Activated CD4-positive, alpha-beta T cell treated with anti-CD3 and anti-CD28 coated beads, Interleukin-2, amount 50 U/mL, for 48 hours (primary cell): ENCODE results near the gene TERB1.

Experiments
- DNase-seq, 2 experiments: peaks; one replicate each; pipeline ENCODE4 v3.0.0-alpha.2; 2020

The TERB1 gene, protein sequence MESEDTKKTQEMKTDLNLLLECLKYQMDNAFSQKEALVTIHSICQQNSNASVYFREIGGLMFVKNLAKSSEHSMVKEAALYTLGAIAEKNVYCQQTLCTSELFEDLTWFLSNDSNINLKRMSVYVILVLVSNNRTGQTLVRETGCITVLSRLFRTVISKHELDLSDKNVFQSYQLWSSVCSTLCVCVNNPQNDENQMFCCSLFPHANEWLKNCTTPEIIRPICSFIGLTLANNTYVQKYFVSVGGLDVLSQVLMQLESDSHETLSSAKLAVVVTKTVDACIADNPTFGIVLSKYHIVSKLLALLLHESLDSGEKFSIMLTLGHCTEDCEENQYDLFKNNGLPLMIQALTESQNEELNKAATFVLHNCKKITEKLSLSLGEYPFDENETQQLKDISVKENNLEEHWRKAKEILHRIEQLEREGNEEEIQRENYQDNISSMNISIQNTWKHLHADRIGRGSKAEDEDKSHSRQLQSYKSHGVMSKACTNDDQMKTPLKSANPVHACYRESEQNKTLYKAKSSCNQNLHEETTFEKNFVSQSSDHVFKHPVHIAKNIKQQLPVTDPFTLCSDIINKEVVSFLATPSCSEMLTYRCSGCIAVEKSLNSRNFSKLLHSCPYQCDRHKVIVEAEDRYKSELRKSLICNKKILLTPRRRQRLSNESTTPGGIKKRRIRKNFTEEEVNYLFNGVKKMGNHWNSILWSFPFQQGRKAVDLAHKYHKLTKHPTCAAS

DNA sequence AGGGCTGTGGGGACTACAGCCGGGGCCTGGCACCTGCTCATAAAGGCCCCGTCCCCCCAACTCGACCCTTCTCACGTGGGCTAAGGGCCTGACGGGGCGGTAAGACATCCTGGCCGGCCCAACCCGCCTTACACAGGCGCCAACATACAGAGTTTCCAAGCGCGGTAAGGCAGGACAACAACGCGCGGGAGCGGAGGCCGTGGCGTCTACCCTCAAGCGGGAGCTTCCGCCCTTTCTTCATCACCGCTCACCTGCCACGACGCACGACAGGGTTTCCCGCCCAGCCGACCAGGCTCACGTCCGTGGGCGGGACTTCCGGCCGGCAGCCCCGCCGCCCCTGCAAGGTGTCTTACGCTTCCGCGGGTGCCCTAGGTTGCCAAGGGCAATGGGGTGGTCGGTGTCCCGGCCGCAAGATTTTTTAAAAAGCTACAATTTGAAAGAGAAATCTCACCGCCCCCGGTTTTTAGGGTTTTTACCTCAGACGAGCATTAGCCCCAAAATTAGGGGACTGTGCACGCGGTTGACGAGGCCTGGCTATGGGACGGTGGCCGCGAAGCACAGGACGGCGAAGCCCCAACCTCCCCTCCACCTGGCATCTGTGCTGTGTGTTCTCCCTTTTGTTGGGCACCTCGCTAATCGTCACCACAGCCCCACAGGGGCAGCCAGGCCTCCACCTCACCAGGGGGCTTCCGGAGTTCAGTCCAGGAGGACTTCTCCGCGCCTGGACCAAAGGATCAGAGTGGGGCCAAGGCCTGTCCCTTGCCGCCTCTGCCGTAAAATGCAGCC lies at the start of gene TERB1:
TSS of gene TERB1 (minus strand) at position 265 of the 786 bp plus-strand sequence. CDS start 4,786 bp downstream, outside the sequence.
- no peak for DNase-seq

DNA sequence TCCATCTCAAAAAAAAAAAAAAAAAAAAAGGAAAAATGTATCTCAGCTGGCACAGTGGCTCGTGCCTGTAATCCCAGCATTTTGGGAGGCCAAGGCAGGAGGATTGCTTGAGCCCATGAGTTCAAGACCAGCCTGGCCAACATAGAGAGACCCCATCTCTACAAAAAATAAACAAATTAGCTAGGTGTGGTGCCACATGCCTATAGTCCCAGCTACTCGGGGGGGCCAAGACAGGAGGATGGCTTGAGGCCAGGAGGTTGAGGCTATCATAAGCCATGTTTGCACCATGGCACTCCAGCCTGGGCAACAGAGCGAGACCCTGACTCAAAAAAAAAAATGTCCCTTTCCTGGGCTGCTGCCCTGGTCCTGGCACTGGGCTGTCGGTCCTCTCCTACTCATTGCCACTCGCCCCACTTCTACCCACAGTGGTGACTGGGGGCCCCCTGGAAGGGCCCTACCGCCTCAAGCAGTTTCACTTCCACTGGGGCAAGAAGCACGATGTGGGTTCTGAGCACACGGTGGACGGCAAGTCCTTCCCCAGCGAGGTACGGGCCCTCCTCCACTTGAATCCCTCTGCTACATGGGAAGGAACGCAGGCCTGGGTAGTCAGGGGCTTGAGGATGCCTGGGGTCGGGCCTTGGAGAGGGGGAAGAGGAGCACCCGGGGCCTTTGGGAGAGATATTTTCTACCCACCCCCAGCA lies 48.9 kb upstream of the TERB1 start:
- DNase-seq: no peak

DNA sequence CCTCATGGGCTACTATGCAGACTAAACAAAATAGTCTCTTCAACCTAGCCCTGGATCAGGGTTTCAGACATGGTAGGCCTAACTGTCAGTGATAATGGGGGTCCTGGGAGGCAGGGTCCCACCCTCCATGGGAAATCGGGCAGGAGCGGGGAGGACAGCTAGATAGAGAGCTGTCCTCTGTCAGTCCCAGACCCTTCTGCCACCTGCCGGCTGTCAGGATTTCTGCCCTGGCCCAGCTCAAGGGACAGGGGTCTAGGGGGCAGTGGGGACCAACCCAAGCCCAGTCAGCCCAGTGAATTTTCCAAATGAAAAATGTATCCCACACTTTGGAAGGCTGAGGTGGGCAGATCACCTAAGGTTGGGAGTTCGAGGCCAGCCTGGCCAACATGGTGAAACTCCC lies 48.2 kb upstream of the TERB1 start:
- DNase-seq: no peak

DNA sequence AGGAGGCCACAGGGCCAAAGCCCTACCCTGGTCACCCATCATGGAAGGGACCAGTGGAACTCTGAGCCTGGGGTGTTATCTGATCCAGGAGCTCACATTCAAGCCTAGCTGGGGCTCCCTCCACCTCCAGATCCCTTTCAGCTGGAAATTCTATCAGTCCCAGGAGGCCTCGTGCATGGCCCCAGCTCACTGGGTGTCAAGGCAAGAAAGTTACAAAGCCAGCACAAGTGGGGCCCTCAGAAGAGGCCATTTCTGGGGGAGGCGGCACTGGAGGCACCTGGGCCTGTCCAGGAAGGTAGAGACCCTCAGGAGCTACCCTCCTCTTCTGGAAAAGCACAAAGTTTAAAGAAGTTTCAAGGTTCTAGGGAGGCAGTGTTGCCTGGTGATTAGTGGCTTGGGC lies 47.6 kb upstream of the TERB1 start:
- no peak for DNase-seq

DNA sequence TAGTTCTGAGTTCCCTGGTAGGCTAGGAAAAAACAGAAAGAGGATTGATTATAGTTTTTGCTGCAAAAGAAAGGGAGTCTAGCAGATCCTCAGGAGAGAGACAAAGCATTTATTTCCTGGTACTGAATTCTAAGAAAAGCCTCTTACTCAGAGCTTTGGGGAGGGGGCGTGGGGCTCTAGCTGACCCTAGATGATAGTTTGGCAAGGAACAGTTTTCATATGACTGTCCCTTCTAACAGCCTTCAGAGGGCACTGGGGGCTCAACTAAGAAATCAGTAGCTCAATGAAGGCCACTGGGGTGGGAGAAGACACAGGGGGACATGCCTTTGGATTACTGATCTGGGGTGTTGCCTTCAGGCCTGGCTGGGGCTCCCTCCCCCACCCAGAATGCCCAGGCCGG lies 46.8 kb upstream of the TERB1 start:
- no peak for DNase-seq

DNA sequence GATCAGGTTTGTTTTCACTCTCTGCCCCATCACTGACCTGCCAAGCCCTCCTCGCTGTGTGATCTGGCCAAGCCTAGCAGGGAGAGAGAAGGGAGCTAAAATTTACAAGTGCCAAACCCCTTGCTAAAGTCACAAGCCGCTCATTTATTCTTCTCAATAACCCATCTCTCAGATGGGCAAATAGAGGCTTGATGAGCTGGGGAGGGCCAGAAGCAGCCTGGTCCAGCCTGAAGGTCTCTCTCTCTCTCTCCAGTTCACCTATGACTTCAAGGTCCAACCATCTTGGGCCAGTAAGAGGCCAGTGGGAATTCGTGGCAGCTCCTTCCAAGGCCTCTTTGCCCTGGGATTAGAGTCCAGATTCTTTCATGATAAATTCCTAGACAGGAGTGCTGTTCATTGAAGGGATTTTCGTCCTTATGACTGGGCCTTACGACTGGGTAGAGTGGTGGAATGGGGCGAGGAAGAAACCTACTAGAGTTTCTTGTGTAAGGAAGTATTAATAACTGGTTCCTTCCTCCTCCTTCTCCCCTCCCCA lies 46.2 kb upstream of the TERB1 start:
- no peak for DNase-seq

DNA sequence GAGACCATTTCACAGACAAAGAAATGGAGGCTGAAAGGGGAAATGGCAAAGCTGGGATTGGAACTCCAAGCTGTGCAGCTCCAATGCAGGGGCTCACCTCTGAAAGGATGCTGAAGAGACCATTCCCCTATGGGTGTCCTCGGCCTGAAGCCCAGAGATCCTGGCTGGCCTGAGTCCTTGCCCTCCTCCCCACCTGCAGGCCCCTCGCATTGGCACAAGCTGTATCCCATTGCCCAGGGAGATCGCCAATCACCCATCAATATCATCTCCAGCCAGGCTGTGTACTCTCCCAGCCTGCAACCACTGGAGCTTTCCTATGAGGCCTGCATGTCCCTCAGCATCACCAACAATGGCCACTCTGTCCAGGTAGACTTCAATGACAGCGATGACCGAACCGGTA lies 45.4 kb upstream of the TERB1 start:
- no peak for DNase-seq

DNA sequence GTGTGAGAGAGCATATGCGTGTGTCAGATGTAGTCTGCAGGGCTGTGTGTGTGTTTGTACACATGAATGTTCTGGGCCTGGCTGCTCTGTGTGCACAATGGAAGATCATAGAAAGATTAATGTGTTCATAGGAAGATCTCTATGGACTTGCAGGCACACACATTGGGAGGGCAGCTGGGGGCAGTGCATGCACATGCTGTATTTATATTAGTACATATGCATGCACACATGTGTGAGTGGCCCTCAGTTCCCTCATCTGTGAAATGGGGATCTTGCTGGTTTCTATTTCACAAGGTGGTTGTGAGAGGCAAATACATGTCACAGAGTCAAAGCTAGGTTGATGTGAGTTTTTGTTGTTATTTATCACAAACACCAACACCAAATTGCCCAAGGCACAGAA lies 44.9 kb upstream of the TERB1 start:
- no peak for DNase-seq

DNA sequence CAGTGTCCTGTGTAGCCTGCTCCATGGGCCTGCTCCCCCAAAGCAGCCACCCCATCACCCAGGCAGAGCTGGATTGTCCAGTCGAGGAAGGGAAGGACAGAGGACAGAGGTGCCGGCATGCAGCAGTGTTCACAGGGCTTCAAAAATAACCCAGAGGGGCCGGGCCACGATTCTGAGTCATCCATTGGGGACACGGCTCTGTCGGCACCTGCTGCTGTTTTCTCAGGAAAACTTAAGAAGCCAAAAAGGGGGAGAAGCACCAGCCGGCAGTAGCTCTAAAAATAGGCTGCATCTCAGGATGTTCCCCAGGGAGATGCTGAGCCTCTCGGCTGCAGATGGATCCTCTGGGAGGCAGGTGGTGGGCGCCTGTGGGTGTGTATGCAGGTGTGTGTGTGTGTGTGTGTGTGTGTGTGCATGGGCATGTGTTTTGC lies 44.4 kb upstream of the TERB1 start:
- no peak for DNase-seq

DNA sequence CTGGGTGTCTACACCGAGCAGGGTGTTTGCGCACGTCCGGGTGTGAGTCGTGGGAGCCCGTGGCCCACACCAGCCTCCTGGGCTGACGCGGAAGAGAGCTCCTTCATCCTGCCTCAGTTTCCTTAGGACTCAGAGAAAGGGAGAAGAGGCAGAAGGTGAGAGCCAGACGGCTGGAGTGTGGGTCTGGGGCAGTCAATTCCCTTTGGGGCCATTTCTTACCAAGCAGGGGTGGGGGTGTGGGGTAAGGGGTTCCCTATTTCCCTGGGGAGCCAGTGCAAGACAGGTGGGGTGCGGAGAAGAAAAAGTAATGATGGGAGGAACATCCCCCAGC lies 43.7 kb upstream of the TERB1 start:
- DNase-seq: no peak

DNA sequence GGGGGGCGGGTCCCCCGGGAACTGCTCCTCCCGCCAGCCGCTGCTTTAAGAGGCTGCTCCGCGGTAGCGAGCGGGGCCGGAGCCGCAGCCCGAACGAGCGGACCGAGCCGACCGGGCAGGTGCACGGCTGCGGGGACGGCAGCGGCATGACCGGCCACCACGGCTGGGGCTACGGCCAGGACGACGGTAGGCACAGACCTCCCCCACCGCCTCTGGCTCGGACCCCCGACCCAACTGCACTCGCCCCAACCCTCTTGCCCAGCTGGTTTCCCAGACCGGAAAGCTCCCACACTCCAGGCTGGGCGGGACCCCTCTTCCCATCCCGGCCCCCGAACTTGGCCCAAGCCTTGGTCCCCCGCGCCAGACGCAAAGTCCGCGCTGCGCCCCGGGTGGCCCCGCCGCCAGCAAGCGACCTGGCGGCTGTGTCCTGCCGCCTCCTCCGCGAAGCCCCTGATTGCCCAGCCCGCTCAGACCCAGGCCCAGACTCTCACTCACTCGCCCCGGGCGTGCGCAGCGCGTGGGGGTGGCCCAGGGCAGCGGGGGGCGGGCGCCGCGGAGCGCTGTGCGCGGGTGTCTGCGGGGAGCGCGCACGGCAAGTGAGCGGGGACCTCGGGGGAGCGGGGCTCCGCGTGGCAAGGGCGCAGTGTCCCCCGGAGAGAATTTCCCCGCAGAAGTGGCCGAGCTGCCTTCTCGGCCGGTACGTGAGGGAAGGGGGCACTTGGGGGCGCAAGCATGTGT lies 43.1 kb upstream of the TERB1 start, which contains the start of gene CA7:
TSS of gene CA7 (plus strand) at position 73 of the 738 bp plus-strand sequence. CDS start at position 147, 74 bp downstream.
- no peak for DNase-seq

DNA sequence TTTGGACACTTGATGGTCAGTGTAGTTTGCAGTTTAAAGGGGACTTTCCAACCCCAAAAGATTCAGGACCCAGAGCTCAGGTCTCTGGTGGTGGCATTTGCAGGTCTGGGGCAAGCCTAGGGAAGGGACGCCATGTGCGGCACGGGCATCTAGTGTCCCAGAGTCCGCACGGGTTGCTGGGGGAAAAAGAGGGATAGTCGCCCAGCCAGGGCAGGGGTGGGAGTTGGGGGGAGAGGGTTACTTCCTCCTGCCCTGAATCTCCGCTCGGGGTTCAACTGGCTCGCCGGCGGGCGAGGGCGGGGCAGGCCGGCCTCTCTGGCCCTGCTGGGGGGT lies 42.6 kb upstream of the TERB1 start:
- no peak for DNase-seq

DNA sequence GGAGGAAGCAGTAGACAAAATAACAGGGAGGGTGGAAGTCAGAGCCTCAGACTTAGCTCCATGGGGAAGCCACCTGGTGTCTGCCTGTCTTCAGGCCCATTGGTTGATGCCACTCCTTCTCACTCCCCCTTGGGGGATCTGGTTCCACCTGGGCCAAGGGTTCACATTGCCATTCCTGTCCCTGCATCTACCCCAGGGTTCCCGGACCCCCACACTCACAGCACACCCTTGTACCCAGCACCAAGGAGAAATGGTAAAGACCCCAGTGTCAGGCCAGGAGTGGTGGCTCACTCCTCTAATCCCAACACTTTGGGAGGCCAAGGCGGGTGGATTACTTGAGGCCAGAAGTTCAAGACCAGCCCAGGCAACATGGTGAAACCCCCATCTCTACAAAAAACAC lies 41.8 kb upstream of the TERB1 start:
- no peak for DNase-seq

DNA sequence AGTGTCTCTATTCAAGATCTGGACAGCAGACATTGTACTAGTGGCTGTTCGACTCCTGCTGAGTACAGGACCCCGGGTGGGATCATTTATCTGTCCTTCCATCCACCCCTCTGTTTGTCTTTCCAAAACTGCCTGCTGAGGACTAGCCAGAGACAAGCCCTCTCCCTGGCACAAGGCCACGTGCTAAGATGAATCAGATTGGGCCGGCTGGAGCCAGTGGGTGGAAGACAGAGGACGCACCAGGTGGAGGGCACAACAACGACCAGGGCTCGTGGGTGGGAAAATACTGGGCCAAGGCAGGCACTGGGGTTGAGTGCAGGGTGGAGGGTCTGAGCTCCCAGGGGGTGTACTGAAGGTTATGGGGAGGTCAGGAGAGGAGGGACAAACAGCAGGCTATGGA lies 41.4 kb upstream of the TERB1 start:
- DNase-seq: no peak

DNA sequence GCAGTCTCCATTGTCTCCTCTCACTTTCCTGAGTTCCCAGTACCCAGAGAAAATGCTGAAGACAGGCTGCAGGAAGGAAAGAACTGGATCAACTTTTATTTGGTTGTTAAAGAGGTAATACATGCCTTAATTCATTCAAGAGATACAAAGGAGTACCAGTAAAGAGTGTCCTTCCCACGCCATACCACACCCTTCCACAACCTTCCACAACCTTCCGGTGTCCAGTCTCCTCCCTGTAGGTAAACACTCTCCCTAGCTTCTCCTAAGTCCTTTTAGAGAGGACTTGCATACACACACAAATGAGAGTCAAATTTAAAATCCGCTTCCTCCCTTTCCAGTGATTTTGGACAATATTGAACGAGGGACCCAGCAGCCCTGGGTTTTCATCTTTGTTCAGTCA lies 40.0 kb upstream of the TERB1 start:
- DNase-seq: no peak

DNA sequence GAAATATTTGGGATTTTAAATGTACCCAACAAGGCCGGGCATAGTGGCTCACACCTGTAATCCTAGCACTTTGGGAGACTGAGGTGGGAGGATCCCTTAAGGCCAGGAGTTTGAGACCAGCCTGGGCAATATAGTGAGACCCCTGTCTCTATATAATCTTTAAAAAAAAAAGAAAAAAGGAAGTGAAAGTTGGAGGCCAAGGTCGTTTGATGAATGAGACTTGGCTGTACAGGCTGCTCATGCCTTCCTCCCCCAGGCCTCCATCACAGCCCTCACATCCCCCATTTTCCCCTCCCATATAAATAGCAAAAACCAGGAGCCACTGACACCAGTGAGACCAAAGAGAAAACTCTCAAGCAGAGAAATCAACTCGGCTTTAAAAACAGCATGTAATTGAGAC lies 39.5 kb upstream of the TERB1 start:
- no peak for DNase-seq

DNA sequence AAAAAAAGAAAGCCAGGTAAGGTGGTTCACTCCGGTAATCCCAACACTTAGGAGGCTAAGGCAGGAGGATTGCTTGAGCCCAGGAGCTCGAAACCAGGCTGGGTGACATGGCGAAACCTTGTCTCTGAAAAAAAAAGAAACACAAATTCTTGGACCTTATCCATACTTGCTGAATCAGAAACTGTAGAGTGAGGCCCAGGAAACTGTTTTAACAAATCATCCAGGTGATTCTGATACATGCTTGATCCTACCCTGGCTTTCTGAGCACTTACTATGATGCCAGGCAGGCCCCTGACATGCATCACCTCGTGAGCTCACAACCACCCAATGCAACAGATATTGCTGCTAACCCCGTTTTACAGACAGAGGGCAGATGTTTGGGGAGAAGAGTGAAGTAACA lies 33.4 kb upstream of the TERB1 start:
- no peak for DNase-seq

DNA sequence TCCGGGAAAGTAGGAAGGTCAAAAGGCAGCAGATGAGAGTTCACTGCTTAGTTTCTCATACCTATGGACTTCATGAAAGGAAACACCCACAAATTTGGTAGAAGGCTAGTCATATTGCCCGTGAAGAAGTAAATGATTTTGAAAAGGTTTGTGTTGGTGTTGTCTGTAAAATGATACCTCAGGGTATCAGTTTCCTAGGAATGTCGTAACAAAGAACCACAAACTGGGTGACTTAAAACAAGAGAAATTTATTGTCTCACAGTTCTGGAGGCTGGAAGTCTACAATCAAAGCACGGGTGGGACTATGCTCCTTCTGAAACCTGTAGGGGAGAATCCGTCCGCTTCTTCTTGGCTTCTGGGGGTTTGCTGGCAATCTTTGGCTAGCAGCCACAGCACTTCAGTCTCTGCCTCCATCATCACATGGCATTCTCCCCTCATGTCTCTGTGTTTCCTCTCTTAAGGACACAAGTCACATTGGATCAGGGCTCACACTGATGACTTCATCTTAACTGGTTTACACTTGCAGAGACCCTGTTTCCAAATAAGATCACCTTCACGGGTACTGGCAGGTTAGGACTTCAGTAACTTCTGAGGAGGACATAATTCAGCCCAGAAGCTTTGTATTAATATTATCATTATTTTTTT lies 31.4 kb upstream of the TERB1 start:
- DNase-seq: no peak

DNA sequence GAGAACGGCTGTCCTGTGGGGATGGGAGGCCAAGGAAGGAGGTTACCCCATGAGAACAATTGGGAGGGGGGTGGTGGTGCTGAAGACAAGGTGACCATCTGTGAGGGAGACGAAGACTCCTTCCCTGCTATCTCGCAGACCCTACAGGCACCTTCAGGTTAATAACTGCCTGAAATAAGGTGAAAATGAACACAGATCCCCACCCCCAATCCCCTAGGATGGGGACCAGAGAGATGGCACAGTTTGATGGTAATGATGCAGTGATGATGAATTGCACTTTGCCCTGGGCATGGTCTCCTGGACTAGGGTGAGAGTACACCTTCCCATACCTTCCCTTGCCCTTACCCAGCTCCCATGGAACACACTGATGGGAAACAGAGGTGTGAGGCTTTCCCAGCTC lies 30.8 kb upstream of the TERB1 start:
- DNase-seq: no peak

DNA sequence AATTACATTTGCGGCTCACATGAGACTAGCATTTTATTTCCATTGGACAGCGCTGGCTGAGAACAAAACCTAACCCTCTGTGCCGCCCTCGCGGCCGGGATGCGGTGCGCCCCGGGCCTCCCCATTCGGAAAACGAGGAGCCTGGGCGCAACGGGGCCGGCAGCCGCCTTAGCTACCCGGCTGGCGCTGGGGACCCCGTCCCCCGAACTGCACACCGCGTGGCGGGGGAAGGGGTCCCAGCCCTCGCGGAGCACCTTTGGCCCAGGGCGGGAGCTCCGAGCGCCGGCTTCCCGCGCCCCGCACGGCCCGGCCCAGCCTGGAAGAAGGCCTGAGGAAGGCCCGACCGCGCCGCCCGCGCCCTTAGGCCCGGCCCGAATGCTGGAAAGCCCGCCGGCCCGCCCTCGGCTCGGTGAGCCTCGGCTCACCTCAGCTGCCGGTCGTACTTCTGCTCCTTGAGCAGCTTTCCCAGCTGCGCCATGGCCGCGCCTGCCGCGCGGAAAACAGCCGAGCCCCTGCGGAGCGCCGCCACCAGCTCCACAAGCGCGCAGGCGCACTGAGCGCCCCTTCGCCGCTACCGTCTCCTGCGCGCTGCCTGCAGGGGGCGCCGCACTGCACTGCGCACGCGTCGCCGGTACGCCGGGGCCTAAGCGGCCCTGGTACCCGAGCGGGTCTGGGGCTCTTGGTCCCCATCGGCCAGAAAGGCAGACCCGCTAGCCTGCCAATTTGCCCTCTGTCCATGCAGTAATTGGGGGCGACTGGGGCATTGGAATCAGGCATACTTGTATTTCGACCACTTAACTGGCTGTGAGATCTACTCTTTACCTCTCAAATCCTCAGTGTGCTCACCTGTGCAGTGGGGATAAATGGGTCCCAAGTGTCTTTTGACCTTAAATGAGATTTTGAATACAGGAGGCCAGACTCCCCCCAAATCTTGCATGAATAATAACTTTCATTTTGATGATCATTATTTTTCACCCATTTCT lies 29.3 kb upstream of the TERB1 start, which contains the start of gene NAE1:
TSS of gene NAE1 (minus strand) at position 555 of the 983 bp plus-strand sequence. CDS start at position 478, 77 bp downstream.
- DNase-seq: peak; percentile 88
